ENCODE results near the gene RRP1. TPM values are rescaled to one million over a fixed set of nuclear protein-coding genes. Genes with fewer than 3 reads are reported as not detected.

RRP1 gene
- total RNA-seq, 1 donor from 2014 or later = 31.9 TPM

DNA sequence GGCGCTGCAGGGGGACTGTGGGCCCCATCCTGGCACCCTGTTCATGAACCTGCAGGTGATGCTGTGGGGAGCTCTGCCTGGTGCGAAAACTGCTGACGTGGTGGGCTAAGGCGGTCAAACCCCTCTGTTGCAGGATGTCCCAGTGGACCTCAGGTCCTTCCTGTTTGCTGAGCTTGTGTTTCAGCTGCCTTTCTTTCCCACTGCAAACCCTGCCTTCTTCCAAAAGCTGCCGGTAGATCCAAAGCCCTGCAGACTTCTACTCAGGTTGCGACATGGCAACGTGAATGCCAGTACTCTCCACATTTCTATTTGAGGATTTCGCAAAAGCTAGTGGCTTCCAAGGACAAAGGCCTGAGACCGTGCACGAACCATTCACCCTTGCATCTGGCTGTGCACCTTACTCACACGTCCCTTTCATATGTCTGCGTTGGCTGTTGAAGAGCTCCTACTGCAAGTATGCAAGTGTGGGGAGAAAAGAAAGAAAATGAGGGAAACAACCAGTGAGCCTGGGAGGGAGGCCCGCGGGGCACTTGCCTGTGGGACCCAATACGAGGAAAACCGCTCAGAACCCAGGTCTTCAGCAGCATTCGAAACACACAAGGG is 6.2 kb upstream of the RRP1 start:
- TF ChIP-seq, protein P1, sequence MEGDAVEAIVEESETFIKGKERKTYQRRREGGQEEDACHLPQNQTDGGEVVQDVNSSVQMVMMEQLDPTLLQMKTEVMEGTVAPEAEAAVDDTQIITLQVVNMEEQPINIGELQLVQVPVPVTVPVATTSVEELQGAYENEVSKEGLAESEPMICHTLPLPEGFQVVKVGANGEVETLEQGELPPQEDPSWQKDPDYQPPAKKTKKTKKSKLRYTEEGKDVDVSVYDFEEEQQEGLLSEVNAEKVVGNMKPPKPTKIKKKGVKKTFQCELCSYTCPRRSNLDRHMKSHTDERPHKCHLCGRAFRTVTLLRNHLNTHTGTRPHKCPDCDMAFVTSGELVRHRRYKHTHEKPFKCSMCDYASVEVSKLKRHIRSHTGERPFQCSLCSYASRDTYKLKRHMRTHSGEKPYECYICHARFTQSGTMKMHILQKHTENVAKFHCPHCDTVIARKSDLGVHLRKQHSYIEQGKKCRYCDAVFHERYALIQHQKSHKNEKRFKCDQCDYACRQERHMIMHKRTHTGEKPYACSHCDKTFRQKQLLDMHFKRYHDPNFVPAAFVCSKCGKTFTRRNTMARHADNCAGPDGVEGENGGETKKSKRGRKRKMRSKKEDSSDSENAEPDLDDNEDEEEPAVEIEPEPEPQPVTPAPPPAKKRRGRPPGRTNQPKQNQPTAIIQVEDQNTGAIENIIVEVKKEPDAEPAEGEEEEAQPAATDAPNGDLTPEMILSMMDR (IDR thresholded peaks at IDR 0.05; ENCODE audit: insufficient read depth, low read length, poor library complexity, severe bottlenecking) = no peak
- no peaks in the 10 kb centered on the region for H3K36me3 ChIP-seq (ENCODE audit: control insufficient read depth, insufficient read depth, low read length)

GRCh38 chr21:43785134-43785533 is 4.2 kb upstream of the RRP1 start:
- Histone ChIP-seq H3K27me3 (ENCODE audit: control insufficient read depth, insufficient read depth, low read length) (no peaks in the 10 kb centered on the region), H3K36me3 (ENCODE audit: control insufficient read depth, insufficient read depth, low read length) (no peaks in the 10 kb centered on the region), H3K4me3 (ENCODE audit: low read depth, low read length) (no peak overlapping the region)
- no peak for DNase-seq (ENCODE audit: low read depth)
- TF ChIP-seq, protein P1 (IDR thresholded peaks at IDR 0.05; ENCODE audit: insufficient read depth, low read length, poor library complexity, severe bottlenecking) = no peak

More for the DNA sequence above, 6.2 kb upstream of the RRP1 start:
- no peak for DNase-seq (ENCODE audit: low read depth)
- Histone ChIP-seq H3K27me3 (ENCODE audit: control insufficient read depth, insufficient read depth, low read length) (no peaks in the 10 kb centered on the region), H3K4me3 (ENCODE audit: low read depth, low read length) (no peak overlapping the region)

GRCh38 chr21:43786300-43786806 is 3.0 kb upstream of the RRP1 start:
- TF ChIP-seq, protein P1 (IDR thresholded peaks at IDR 0.05; ENCODE audit: insufficient read depth, low read length, poor library complexity, severe bottlenecking) = no peak
- DNase-seq (ENCODE audit: low read depth) = no peak
- no peaks in the 10 kb centered on the region for H3K36me3 ChIP-seq (ENCODE audit: control insufficient read depth, insufficient read depth, low read length)

DNA sequence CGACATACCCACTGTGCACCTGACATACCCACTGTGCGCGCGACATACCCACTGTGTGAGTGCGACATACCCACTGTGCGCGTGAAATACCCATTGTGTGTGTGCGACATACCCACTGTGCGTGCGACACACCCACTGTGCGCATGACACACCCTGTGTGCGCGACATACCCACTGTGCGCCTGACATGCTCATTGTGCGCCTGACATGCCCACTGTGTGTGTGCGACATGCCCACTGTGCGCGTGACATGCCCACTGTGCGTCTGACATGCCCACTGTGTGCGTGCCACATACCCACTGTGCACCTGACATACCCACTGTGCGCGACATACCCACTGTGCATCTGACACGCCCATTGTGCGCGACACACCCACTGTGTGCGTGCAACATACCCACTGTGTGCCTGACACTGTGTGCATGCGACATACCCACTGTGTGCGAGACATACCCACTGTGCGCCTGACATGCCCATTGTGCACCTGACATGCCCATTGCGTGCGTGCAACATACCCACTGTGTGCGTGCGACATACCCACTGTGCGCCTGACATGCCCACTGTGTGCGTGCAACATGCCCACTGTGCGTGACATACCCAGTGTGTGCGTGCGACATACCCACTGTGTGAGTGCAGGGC is 2.5 kb upstream of the RRP1 start:
- Histone ChIP-seq H3K36me3 (ENCODE audit: control insufficient read depth, insufficient read depth, low read length) (no peaks in the 10 kb centered on the region), H3K4me3 (ENCODE audit: low read depth, low read length) (no peak overlapping the region), H3K27me3 (ENCODE audit: control insufficient read depth, insufficient read depth, low read length) (no peaks in the 10 kb centered on the region)
- TF ChIP-seq, protein P1 (IDR thresholded peaks at IDR 0.05; ENCODE audit: insufficient read depth, low read length, poor library complexity, severe bottlenecking) = no peak
- no peak for DNase-seq (ENCODE audit: low read depth)

More at GRCh38 chr21:43786300-43786806, 3.0 kb upstream of the RRP1 start:
- Histone ChIP-seq H3K4me3 (ENCODE audit: low read depth, low read length) (no peak overlapping the region), H3K27me3 (ENCODE audit: control insufficient read depth, insufficient read depth, low read length) (no peaks in the 10 kb centered on the region)

- no peaks in the 10 kb centered on the region for H3K27me3 ChIP-seq (ENCODE audit: control insufficient read depth, insufficient read depth, low read length)
- TF ChIP-seq, protein P1 (IDR thresholded peaks at IDR 0.05; ENCODE audit: insufficient read depth, low read length, poor library complexity, severe bottlenecking) = no peak
- H3K4me3 ChIP-seq (ENCODE audit: low read depth, low read length) = peak overlapping the region; percentile 96
- DNase-seq (ENCODE audit: low read depth) = no peak
- H3K36me3 ChIP-seq (ENCODE audit: control insufficient read depth, insufficient read depth, low read length) = peaks cover 5% of the 10 kb centered on the region
These were observed 690 bp downstream of the RRP1 start for GRCh38 chr21:43790010-43790524.
